Mesenteric fat pad (tissue), 1 donor: ENCODE measurements around the gene SYNPO2L. TPM values are rescaled to one million over a fixed set of nuclear protein-coding genes. Genes with fewer than 3 reads are reported as not detected.
"Not testable (repeated sequence)": the region's sequence is repeated elsewhere in the genome, so short reads cannot be mapped to it uniquely, and the experiment has no call there.

Source experiments
- DNase-seq: peaks from one replicate; pipeline ENCODE4 v3.0.0-alpha.2; 2020; ENCODE audit warnings: low spot score
- long read RNA-seq: library from polyadenylated mRNA; unstranded; transcript quantifications from one replicate; pipeline ENCODE4 v2.0.0, GENCODE V29; 2020
- total RNA-seq: library from RNA; stranded (reverse); fragmentation: NEBNext Ultra II Directional; extraction: Animal tissue kit (Norgen Biotek cat#: 25700); gene quantifications from one replicate; pipeline ENCODE4 v1.2.1, GENCODE V29; 2021
- donor health status: DM: yes; HTN: yes; CAD: no.

Gene SYNPO2L, protein sequence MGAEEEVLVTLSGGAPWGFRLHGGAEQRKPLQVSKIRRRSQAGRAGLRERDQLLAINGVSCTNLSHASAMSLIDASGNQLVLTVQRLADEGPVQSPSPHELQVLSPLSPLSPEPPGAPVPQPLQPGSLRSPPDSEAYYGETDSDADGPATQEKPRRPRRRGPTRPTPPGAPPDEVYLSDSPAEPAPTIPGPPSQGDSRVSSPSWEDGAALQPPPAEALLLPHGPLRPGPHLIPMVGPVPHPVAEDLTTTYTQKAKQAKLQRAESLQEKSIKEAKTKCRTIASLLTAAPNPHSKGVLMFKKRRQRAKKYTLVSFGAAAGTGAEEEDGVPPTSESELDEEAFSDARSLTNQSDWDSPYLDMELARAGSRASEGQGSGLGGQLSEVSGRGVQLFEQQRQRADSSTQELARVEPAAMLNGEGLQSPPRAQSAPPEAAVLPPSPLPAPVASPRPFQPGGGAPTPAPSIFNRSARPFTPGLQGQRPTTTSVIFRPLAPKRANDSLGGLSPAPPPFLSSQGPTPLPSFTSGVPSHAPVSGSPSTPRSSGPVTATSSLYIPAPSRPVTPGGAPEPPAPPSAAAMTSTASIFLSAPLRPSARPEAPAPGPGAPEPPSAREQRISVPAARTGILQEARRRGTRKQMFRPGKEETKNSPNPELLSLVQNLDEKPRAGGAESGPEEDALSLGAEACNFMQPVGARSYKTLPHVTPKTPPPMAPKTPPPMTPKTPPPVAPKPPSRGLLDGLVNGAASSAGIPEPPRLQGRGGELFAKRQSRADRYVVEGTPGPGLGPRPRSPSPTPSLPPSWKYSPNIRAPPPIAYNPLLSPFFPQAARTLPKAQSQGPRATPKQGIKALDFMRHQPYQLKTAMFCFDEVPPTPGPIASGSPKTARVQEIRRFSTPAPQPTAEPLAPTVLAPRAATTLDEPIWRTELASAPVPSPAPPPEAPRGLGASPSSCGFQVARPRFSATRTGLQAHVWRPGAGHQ
- total RNA-seq: 0.10 TPM
- long read RNA-seq: 0 reads

DNA sequence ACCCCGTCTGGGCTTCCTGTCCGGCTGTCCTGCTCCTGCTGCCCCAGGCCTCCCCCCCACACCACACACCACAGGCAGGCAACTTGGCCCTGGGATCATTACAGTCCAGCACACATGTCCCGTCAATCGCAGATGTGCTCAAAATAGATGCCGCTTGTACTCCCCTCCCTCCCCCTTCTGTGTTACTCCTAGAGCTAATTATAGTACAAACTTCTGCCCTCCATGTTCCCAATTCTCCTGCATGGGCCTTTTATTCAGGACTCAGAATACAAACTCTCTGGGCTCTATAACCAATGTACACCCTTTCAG, at the start of gene SYNPO2L:
TSS of gene SYNPO2L (minus strand) at position 40 of the 309 bp plus-strand sequence. CDS start 107 bp downstream, outside the sequence.
- DNase-seq: no peak

DNA sequence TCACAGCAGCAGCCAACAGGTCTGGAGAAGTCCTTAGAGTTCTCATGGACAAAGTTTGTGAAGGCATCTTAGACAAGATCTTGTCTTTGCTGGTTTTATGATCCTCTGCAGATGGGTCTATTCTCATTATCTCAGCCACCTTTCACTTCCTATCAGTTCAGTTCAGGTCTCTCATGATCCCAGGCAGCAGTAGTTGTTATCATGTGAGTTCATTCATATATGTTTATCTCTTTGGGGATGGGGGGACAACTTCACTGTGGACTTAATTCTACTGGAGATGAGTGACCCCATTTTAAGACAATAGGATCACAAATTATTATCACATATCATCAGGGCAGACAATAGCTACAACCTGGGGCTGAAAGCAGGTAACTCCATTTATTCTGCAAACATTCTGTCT, 48.1 kb upstream of the SYNPO2L start:
- not testable (repeated sequence) for DNase-seq

DNA sequence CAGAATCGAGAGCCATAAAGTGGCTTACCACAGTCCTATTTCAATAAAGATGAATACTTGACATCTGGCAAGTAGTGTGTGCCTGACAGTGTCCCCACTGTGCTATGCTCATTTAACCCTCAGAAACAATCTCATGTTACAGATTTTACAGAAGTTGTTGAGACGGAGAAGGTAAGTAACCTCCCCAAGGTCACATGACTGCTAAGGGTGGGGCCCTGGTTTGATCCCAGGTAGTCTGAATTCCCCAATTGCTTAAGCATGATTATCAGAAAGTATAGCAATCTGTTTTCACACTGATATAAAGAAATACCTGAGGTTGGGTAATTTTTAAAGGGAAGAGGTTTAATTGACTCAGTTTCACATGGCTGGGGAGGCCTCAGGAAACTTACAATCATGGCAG, 43.0 kb upstream of the SYNPO2L start:
- DNase-seq: not testable (repeated sequence)

DNA sequence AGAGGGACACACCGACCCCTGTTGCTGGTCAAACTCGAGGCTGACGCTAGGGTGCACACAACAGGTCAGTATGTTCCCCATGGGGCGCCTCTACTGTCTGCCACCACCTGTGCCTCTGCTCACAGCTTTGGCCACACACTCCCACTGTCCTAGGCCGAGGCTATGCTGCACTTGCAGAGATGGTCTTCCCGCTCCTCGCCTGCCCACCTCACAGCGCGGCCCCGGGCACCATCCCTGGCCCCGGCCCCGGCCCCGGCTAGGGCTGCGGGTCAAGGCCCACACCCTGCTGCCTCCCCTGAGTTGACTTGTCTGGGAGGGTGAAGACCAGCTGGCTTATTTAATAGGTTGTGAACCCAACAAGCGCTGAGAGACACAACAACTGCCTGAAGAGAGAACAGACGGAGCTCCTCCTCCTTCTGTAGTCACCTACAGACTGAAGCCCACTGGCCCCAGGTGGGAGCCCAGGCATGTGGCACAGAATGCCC, 41.9 kb upstream of the SYNPO2L start, which contains the start of gene AGAP5:
TSS of gene AGAP5 (minus strand) at position 435 of the 485 bp plus-strand sequence. CDS start at position 81, 354 bp downstream.
- not testable (repeated sequence) for DNase-seq

DNA sequence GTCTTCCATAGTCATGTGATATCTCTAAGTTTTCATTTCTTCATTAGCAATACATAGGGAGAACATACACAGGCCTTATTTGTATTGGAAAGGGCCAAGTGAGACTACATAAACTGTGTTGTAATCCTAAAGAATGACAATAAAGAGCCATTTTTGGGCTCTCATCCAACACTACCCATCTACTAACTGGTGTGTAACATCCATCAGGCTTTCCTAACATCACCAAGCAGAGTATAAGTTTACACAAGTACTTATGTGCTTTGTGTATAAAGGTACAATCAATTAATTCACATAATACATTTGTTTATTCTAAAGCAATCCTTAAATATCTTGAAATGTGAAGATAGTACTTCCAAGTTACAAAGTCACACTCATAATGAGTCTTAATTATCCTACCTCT, 39.5 kb upstream of the SYNPO2L start:
- DNase-seq: not testable (repeated sequence)

DNA sequence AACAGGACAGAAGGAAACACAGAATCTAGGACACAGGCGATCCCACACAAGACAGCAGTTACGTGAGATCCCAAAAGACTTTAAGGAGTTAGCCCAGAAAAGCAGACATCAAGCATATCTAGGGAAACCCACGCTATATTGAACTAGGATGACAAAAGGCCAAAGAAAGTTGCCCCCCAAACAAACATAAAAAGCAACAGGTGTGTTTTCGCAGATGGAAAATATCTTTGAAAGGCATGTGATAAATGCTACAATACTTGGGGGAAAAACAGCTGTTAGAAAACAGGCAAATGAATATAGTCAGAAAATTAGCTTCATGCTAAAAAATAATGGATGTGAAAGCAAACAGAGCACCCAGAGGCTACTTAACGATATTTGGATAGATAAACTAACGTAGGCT, 34.9 kb upstream of the SYNPO2L start:
- DNase-seq: not testable (repeated sequence)

DNA sequence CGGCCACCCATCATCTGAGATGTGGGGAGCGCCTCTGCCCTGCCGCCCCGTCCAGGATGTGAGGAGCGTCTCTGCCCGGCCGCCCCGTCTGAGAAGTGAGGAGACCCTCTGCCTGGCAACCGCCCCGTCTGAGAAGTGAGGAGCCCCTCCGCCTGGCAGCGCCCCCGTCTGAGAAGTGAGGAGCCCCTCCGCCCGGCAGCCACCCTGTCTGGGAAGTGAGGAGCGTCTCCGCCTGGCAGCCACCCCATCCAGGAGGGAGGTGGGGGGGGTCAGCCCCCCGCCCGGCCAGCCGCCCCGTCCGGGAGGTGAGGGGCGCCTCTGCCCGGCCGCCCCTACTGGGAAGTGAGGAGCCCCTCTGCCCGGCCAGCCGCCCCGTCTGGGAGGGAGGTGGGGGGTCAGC, 33.8 kb upstream of the SYNPO2L start:
- not testable (repeated sequence) for DNase-seq

DNA sequence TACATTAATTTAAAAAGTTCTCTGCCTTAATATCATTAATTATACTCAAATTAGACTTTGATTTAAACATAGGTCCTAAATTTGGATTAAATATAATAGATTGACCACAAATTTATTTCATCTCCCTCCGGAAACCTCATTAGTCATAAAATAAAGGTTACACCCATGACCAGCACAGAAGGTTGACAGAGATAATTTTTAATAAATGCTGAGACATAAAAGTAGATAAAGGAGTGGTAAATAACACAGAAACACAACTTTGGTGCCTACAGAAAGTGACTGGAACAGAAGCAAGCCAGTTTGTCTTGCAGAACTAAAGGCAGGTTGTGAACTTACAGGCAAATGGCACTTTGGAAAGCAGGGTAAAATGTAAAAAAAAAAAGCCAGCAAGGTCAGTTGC, 31.8 kb upstream of the SYNPO2L start:
- DNase-seq: not testable (repeated sequence)

DNA sequence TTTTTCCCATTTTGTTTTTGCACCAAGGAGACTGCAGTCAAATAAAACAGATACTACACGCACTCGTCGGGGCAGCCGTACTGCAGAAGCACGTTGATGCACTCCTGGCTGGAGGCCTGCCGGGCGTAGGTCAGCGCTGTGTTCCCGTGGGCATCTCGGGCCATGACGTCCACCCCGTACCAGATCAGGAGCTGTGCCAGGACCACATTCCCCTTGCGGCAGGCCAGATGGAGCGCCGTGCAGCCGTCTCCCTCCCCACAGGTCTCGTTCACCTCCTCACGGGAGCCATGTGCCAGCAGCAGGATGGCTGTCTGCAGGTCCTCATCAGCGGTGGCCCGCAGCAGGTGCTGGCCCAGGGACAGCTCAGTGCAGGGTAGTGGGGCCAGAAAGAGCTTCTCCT, 18.7 kb upstream of the SYNPO2L start:
- DNase-seq: not testable (repeated sequence)

DNA sequence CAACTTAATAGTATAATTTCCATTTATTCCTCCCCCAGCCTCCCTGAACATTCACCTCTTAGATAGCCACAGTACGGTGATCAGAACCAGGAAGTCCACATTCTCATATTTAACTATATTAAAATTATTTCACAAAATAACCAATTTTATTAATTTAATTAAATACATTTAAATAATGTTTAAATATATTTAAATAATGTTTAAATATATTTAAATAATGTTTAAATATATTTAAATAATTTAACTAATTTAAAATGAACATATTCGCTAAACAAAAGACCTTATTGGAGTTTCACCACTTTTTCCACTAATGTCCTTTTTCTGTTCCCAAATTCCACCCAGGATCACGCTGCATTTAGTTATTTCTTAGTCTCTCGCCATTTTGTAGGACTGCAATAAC, 12.5 kb upstream of the SYNPO2L start:
- DNase-seq: not testable (repeated sequence)

DNA sequence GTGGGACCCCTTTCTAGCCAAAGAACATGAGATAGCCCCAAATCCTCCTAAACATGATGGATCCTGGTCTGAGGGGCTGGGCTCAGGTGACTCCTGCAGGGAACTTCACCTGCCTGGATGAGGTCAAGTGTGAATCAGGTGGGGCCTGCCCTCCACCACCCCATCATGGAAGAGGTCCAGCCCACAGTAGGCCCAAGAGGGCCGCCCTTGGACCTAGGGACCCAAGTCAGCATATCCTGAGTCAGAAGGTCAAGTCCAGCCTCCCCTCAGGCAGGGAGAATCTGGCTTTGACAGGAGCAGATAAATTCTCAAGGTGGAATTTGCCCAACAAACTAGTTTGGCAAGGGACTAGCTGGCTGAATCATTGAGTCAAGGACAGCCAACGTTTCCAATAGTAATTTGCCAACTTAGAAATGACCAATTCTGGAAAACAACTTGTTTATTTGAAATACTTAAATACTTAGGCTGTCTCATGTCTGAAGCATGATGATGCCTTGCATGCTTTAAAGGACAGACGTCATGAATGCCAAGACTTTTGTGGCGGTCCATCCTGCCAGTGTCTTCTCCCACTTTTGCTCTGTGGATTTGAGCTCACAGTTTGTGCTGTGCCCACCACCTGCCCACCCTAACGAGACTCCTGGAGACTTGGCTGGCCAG, 10.5 kb upstream of the SYNPO2L start:
- DNase-seq: not testable (repeated sequence)

DNA sequence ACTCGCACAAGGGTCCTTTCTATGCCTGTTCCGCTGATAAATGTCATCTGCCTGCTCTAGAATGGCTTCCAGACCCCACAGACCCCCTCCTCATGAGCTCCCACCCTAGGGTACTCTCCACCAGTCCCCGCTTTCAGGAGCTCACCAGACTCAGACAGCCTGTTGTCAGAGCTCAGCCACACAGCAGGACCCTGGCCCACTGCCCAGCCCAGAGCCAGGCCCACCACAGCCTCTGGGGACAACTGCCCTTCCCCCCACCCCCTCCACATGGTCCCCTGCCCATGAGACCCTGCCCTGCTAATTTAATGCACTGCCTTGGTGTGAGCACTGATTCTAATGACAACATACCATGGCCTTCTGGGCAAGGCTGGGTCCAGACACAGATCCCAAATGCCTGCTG, 9.8 kb upstream of the SYNPO2L start:
- DNase-seq: not testable (repeated sequence)

DNA sequence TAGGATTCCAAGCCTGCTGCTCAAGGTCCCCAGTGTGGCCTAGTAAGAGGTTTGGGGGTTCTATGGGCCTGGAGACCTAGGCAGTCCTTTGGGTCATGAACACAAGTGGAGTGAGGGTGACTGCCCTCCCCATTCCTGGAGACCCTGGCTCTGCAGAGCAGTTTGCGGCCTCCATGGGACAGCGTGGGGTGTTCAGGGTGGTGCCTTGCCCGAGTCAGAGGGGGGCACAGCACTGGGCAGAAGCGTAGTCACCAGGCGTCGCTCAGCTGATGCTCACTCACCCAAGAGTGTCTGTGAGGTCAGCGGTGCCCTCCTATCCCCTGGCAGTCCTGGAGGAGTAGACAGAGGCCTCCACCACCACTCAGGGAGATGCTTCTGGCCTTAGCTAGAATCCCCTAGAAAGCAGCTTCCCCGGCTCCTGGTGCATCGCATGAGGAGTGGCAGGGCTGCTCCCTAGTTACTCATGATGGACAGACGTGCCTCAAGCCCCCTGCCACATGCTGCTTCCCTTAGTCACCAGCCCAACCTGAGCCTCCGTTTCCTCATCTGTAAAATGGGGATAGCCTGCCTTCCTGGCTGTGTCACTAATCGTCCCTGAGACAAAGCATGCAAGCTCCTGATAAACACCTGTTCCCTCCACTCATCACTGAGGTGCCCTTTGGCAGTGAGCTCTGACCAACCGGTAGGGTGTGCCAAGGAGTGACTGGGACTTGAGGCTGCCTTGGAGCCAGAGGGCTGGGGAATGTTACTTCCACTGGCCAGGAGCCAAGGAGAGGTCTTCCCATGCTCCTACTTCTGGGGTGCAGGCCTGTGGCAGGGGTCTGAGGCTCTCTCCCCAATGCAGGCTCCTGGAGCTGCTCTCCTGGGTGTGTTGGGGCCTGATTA, 8.6 kb upstream of the SYNPO2L start:
- DNase-seq: not testable (repeated sequence)

DNA sequence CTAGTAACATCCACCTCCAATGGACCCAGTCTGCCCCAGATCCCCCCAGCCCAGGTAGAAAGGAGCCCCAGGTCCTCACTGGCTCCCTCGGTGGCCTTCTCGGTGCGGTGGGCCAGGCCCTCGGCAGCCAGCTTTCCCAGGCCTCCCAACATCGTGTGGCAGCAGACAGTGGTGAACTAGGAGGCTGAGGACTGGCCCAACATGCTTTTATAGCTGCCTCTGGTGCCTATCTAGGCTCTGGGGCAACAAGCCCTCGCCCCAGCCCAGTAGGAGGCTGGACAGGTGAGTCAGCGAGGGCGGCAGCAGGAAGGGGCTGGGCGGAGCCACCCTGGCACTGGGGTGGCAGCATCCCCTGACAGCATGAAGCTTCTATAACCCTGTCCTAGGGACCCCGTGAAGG, 7.8 kb upstream of the SYNPO2L start:
- not testable (repeated sequence) for DNase-seq

DNA sequence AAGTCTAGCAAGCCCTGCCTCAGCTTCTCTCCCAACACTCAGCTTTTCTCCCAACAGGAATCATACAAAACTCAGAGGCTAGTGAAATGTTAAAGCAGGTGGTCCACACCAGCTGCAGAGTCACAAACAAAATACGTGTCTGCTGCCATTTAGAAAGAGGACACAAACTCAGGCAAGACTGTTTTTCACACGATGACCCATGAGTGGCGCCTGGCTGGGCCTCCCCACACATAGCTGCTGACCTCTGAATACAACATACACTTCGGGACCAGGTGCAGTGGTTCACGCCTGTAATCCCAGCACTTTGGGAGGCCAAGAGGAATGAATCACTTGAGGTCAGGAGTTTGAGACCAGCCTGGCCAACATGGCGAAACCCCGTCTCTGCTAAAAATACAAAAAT, 6.9 kb upstream of the SYNPO2L start:
- DNase-seq: not testable (repeated sequence)

DNA sequence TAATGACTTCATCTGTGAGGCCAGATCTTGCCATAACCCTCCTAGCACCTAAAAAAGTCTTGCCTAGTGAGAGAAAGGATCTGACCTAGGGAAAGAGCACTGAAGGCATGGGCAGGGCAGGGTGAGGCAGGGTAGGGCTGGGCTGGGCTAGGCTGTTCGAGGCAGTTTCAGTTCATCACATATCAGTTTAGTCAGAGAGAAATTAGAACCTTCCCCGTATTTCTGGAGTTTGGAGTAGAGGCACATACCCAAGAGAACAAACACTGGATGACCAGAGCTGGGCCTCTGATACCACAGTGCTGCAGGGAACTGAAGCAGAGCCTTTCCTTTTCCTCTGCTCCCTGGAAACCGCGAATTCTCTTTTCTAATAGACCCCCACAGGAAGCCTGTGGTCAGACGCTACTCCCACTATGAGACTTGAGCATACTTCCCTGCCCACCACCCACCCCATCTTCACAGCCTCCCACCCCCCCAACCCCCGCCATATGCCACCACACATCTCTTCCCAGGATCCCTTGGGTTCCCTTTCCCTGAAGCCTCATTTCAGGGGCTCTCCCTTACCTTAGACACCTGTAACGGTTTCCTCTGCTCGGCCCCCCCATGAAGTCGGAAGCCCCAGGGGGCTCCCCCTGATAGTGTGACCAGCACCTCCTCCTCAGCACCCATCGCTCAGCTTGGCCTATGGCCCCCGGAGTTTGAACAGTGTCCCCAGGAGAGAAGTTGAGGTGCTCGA, 406 bp downstream of the SYNPO2L start:
- DNase-seq: no peak

DNA sequence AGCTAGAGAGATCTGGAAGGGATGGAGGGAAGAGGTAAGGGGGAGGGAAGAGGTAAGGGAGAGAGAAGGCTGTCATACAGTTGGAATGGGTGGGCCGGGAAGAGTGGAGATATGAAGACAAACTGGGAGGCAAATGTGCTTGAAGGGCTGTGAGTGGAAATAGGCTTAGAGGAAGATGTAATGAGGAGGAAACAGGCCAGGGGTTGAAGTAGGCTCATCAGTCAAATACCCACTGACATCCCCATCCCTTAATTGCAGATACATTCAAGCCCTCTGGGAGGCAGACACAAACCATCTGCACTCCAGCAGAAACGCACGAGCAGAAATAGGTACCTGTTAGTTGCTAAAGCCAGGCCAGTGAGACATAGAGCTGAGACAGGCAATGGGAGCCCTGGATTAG, 2.1 kb downstream of the SYNPO2L start:
- DNase-seq: no peak

DNA sequence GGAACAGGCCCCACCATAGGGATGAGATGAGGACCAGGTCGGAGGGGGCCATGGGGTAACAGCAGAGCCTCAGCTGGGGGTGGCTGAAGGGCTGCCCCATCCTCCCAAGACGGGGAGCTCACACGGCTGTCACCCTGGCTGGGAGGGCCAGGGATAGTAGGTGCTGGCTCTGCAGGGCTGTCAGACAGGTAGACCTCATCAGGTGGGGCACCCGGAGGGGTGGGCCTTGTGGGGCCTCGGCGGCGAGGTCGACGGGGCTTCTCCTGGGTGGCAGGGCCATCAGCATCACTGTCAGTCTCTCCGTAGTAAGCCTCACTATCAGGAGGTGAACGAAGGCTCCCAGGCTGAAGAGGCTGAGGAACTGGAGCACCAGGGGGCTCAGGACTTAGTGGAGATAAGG, 2.6 kb downstream of the SYNPO2L start:
- DNase-seq: no peak

DNA sequence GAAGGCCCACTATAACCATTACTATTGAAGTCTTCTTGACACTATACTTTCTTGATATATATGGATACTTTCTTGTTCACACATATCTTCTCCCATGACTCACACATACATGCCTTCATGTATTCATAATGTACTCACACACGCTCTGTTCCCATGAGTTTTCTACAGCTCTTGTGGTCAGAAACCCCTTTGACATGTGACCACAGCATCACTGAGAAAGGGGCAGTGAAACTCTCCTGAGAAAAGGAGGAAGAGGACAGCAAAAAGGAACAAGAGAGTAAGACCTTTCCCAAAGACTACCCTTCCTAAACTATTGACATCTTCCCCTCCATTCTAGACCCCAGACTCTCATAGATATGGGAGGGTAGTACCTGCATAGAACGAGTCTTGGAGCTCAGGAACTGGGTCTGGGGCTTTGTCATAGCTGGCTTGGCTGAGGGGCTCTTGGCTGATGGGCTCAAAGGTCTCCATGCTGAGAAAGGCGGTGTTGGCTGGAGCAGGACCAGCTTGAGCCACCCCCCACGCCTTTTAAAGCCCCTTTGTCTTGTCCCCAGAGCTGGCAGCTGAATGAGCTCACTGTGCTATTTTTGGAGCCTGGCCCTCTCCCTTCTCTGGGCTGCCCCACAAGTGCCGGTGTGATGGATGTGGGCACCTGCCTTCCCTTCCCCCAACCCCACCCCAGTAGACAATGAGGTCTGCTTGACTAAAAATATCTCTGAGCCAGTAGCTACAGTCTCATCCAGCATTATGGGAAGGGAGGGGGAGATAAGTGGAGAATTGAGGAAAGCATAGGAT, 5.1 kb downstream of the SYNPO2L start:
- DNase-seq: no peak
